ENCODE results near the gene LAMA5.

LAMA5 gene

GRCh38 chr20:62346398-62347150 lies 20.5 kb downstream of the LAMA5 start:
- no peak for DNase-seq (ENCODE audit: low read depth in 2 of 2)

DNA sequence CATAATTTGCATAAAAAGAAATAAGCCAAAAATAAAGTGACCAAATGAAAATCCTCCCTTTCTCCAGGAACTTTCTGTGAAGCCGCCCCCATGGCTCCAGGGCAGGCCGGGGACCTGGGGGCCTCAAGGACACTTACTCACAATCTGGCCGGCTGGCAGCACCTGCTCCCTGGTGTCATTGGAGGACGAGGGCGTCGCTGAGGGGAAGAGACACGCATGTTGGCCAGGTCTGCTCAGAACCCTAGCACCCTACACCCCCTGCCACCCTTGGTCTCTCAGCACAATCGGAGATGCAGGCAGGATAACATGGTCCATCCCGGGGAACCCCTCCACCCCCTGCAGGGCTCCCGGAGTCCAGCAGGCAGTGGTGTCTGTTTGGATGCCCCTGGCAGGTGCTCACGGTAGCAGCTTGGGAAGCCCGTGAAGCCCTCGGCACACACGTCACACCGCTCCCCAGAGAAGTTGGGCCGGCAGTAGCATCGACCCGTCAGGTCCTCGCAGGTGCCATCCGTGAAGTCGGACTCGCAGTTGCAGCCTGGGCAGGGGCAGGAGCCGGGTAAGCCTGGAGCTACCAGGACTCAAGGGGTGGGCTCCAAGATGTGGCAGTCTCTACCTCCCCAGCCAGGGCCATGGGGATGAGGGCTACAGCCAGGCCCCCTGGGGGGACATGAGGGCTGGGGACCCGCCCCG lies 21.3 kb downstream of the LAMA5 start:
- DNase-seq (ENCODE audit: low read depth in 2 of 2): no peak

DNA sequence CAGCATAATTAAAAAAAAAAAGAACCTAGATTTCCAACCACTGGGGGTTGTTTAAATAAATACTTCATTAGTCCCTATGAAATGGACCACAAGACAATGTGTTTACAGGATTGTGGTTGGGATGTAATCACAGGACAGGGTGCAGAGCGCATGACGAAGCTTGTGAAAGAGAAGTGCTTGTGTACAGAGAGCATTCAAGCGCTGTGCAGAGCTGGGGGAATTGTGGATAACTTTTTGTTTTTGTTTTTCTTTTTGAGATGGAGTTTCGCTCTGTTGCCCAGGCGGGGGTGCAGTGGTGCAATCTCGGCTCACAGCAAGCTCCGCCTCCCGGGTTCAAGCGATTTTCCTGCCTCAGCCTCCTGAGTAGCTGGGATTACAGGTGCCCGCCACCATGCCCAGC lies 22.3 kb downstream of the LAMA5 start:
- DNase-seq (ENCODE audit: low read depth in 2 of 2): no peak

- no peak for DNase-seq (ENCODE audit: low read depth in 2 of 2)
Observed at GRCh38 chr20:62344092-62344491, 23.0 kb downstream of the LAMA5 start.

DNA sequence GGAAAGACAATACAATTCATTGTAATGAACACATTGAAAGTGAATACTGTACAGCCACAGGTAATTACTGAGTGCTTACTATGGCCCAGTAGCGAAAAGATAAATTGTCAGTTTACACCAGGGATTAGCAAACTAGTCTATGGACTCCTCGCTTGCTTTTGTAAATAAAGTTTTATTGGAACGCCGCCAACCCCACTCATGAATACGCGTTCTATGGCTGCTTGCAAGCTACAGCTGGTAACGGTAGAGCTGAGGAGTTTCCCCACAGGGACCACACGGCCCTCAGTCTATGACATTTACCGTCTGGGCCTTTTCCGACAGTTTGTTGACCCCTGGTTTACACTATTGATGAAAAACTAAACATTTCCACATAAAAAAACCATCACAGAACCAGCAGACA lies 24.2 kb downstream of the LAMA5 start:
- DNase-seq (ENCODE audit: low read depth in 2 of 2): no peak

DNA sequence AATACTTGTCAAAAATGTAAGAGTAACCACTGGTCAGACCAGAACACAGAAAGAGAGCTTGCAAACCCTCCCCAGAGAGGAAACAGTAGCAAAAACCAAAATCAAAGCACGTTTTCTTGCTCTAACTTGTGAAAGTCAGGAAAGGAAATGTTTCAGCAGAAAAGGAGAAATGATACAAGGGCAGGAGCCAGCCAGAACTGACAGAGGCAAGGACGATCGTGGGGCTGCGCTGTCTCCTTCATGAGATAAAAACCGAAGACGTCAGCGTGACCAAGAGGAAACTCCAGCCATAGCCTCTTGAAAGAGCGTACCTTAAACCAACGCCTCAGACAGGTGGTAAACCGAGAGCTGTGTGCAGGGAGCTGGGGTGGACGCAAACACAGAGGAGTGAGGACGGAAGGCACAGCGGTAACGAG lies 27.5 kb downstream of the LAMA5 start:
- DNase-seq (ENCODE audit: low read depth in 2 of 2): no peak

DNA sequence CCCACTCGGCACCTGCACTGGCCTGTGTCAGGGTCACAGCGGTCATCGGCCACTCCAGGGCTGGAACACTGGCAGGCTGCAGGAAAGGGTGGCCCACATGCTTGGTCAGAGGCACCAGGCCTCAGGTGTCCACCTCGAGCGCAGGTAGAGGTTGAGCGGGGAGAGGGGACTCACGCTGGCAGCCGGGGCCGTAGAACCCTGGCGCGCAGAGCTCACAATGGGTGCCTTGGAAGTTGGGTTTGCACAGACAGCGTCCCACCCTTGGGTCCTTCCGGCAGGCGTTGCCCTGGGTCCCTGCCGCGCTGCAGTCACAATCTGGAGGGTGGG lies 28.9 kb downstream of the LAMA5 start:
- no peak for DNase-seq (ENCODE audit: low read depth in 2 of 2)

DNA sequence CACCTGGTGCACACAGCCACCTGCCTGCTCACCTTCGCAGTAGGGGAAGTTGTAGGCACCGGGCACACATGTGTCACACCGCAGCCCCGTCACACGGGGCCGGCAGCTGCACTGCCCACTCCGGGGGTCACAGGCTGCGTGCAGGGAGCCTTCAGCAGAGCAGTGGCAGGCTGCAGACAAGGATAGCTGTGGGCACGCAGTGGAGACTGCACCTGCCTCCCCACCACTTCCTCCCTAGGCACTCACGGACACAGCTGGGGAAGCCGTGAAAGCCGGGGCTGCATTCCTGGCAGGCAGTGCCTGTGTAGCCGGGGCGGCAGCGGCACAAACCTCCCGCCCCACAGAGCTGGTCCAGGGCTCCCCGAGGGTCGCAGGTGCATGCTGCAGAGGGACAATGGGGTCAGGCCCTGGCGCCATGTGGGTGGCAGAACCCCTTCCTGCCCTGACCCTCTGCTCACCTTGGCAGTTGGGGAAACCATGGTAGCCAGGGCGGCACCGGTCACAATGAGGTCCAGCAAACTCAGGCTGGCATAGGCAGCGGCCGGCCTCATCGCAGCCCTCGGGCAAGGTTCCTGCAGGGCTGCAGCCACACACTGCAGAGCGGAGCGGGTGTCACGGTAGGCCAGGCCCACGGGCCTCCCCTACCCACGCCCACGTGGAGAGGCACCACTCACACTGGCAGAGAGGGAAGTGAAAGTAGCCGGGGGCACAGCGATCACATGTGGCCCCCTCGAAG lies 29.4 kb downstream of the LAMA5 start:
- DNase-seq (ENCODE audit: low read depth in 2 of 2): no peak

GRCh38 chr20:62336775-62337557 lies 30.1 kb downstream of the LAMA5 start:
- no peak for DNase-seq (ENCODE audit: low read depth in 2 of 2)

GRCh38 chr20:62336329-62336728 lies 30.8 kb downstream of the LAMA5 start:
- DNase-seq (ENCODE audit: low read depth in 2 of 2): no peak

DNA sequence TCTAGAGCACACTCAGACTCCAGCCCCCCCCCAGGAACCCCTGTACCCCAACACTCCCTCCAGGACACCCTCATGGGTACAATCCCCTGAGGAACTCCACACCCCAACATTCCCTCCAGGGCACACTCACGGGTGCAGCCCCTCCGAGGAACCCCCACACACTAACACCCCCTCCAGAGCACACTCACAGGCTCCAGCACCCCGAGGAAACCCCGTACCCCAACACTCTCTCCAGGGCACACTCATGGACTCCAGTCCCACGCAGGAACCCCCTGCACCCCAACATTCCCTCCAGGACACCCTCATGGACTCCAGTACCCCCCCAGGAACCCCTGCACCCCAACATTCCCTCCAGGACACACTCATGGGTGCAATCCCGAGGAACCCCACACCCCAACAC lies 31.6 kb downstream of the LAMA5 start:
- no peak for DNase-seq (ENCODE audit: low read depth in 2 of 2)

- no peak for DNase-seq (ENCODE audit: low read depth in 2 of 2)
Observed at GRCh38 chr20:62334881-62335280, 32.2 kb downstream of the LAMA5 start.

DNA sequence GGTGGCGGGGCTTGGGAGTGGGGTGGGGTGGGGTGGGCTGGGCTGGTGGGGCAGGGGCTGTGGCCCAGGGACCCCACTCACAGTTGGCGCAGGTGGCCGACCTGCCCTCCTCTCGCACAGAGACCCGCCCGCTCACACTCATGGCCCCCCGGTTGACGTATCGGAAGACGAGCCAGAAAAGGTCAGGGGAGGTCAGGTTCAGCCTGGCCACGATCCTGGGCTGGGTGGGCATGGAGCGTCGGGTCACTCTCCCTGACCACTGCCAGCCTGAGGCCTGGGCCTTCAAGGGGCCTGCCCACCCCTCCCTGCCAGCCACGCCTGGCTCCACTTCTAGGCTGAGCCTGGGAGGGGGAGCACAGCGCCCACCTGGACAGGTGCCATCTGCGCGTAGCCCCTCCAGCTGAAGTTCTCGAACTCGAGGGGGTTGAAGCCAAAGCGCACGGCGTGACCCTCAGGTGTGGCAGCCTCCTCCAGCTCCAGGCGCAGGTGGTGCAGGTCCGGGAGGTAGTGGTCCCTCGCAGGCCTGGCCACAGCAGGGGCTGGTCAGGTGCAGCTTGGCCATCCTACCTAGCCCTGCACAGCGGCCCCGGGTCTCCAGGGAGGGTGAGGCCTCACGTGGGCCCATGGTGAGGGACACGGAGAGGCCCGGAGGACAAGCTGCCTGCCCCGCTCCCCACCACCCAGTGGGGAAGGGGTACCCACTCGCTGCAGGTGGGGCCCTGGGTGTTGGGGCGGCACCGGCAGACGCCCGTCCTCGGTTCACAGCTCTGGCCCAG lies 33.1 kb downstream of the LAMA5 start:
- no peak for DNase-seq (ENCODE audit: low read depth in 2 of 2)

DNA sequence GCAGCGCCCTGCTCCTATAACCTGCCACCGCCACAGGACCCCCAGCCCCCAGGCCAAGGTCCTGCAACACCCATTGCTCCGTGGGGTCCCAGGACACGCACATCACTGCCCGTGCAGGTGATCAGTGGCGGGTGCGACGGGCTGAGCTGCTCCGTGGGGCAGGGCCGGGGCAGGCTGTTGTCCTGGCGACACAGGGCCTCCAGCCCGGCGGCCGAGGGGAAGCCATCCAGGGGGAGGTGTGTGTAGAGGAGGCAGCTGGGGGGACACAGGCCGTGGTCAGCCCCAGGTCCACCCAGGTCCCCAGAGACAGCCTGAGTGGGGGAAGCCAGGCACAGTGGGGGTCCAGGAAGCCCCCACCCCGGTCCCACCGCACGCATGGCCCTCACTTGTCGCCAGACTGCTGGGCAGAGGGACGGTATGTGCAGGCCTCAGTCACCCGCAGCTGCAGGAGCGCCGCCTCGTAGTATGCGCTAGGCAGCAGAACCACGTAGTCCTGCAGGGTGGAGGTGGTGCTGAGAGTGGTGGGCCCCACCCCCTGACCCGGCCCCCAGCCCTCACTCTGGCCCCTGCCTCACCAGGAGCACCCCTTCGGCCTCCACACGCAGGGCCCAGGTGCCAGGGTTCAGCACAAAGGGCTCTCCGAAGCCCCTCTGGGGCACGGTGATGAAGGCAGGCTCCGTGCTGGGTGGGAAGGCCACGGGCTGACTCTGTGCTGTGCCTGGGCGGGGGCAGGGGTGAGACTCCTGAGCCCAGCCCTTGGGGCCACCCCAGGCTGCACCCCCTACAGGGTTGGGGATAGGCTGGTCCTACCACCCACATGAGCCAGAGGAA lies 33.9 kb downstream of the LAMA5 start:
- DNase-seq (ENCODE audit: low read depth in 2 of 2): no peak

- DNase-seq (ENCODE audit: low read depth in 2 of 2): no peak
Observed at GRCh38 chr20:62332421-62332820, 34.7 kb downstream of the LAMA5 start.

- no peak for DNase-seq (ENCODE audit: low read depth in 2 of 2)
Observed at GRCh38 chr20:62331347-62331746, 35.8 kb downstream of the LAMA5 start.

DNA sequence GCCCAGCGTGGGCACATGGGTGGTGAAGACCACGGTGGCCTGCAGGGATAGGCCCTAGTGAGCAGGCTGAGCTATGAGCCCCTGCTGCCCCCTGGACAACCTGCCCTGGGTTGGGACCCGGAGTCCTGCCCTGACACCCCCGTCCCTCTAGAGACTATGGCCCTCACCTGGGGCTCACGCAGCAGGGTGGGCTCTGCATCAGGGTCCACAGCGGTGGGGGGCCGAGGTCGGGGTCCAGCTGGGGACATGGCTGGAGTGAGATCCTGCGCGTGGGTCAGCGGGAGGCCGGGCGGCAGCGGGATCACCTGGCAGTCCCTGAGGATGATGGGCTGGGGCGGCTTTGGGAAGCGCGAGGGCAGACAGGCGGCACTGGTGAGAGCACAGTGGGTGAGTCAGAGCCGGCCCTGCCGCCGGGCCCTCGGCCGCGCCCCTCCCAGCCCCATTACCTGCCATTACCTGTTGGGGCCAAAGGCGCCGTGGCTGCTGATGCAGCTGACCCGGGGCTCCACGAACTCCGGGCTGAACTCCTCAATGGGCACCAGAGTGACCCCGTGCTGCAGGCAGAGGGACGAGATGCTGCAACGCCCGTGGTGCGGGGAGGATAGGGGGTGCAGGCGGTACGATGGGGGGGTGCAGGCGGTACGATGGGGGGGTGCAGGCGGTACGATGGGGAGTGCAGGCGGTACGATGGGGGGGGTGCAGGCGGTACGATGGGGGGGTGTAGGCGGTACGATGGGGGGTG lies 36.4 kb downstream of the LAMA5 start:
- DNase-seq (ENCODE audit: low read depth in 2 of 2): no peak

DNA sequence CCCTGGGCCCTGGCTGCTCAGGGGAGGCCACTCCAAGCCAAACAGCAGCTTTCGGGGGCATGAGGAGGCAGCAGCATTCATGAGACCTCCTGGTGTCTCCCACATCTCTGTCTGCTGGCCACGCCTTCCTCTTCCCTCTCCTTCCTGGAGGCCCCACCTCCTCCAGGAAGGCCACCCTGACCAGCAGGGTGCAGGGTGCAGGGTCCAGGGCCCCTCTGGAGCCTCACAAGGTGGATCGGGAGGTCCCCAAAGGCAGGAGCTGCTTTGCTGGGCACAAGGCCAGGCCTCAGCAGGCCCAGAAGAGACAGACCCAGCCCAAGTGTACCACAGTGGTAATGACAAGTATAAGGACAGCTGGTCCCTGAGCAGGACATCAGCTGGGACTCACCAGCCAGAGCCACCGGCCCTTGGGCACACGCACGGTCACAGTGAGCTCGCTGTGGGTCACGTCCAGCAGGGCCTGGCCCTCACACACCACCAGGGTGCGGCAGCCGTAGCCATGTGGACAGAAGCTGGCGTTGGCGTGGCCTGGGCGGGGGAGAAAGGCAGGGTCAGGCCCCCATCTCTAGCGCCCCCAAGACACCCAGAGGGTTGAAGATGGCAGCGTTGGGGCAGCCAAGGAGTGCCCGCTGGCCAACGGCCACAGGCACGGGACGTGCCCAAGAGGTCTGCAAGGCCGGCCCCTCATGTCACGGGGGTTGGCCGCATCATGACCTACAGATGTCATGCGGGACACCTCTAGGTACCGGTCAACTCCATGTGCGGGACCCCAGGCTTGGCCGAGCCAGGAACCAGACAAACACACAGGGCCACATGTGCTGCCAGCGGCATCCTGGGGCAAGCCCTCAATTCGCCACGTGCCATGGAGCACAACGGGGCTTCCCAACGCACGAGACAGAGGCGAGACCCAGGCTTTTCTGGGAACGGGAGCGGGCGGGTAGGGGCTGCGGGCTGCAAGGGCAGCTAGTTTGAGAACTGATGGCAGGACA lies 37.4 kb downstream of the LAMA5 start:
- DNase-seq (ENCODE audit: low read depth in 2 of 2): no peak

All from stimulated activated CD8-positive, alpha-beta memory T cell treated with anti-CD3 and anti-CD28 coated beads, Interleukin-7, amount 100 ng/mL, for 4 hours (primary cell).